SIG-M5 (cell line): Measurements from ENCODE around the gene NAP1L4.
"Not testable (repeated sequence)": the region's sequence is repeated elsewhere in the genome, so short reads cannot be mapped to it uniquely, and the experiment has no call there.

ENCODE experiments used
- DNase-seq: peaks from one replicate; lab custom pipeline; 2025; lab: John Stamatoyannopoulos, UW

Gene NAP1L4

GRCh38 chr11:2921742-2922493, 70.2 kb downstream of the NAP1L4 start:
- DNase-seq, result no peak

- DNase-seq, result no peak
These were observed 70.9 kb downstream of the NAP1L4 start for GRCh38 chr11:2921261-2921660.

- no peak for DNase-seq
These were observed 71.8 kb downstream of the NAP1L4 start for GRCh38 chr11:2920343-2920742.

- DNase-seq, result no peak
These were observed 72.3 kb downstream of the NAP1L4 start for GRCh38 chr11:2919837-2920236.

- DNase-seq, result no peak
These were observed 72.9 kb downstream of the NAP1L4 start for GRCh38 chr11:2919188-2919587.

GRCh38 chr11:2917842-2918490, 74.2 kb downstream of the NAP1L4 start:
- DNase-seq, result no peak

GRCh38 chr11:2916892-2917645, 75.1 kb downstream of the NAP1L4 start:
- DNase-seq, result no peak

GRCh38 chr11:2916114-2916891, 75.8 kb downstream of the NAP1L4 start:
- no peak for DNase-seq

GRCh38 chr11:2915473-2915872, 76.7 kb downstream of the NAP1L4 start:
- DNase-seq, result no peak

GRCh38 chr11:2914455-2915195, 77.5 kb downstream of the NAP1L4 start:
- DNase-seq, result no peak

GRCh38 chr11:2913776-2914175, 78.4 kb downstream of the NAP1L4 start:
- DNase-seq, result no peak

GRCh38 chr11:2913019-2913431, 79.1 kb downstream of the NAP1L4 start:
- no peak for DNase-seq

- no peak for DNase-seq
These were observed 79.6 kb downstream of the NAP1L4 start for GRCh38 chr11:2912498-2912897.

GRCh38 chr11:2911785-2912391, 80.2 kb downstream of the NAP1L4 start:
- no peak for DNase-seq

- DNase-seq, result no peak
These were observed 80.9 kb downstream of the NAP1L4 start for GRCh38 chr11:2911088-2911784.

GRCh38 chr11:2910401-2910955, 81.7 kb downstream of the NAP1L4 start:
- no peak for DNase-seq

- no peak for DNase-seq
These were observed 82.8 kb downstream of the NAP1L4 start for GRCh38 chr11:2909133-2909902.

- DNase-seq, result no peak
These were observed 84.0 kb downstream of the NAP1L4 start for GRCh38 chr11:2908130-2908529.

GRCh38 chr11:2905299-2905698, 86.8 kb downstream of the NAP1L4 start:
- DNase-seq, result not testable (repeated sequence)
